ENCODE data around the gene KIAA1755. TPM values are rescaled to one million over a fixed set of nuclear protein-coding genes. Genes with fewer than 3 reads are reported as not detected.

Gene KIAA1755
- total RNA-seq, 4 donors from 2014 or later, result 0.17 to 0.88 (median 0.46) TPM; not detected in 1

- 88 to 93% methylated on average over 3 to 4 of the region's 4 CpGs for WGBS, 2 donors
- peak in 1 of 2 donors; percentile 23 for DNase-seq (ENCODE audit: low spot score in 2 of 2)
- H3K4me3 ChIP-seq (ENCODE audit: low read depth, poor library complexity, severe bottlenecking), result no peak overlapping the region
- TF ChIP-seq POLR2A (IDR thresholded peaks at IDR 0.05) (no peak), CTCF (IDR thresholded peaks at IDR 0.05) (no peak)
- intact Hi-C loops (cut with DNase I; ENCODE audit: low total_unique reads), result no loop called here
Measured at GRCh38 chr20:38193586-38194105, 66.9 kb downstream of the KIAA1755 start.

GRCh38 chr20:38192323-38192885, 68.1 kb downstream of the KIAA1755 start:
- TF ChIP-seq POLR2A (IDR thresholded peaks at IDR 0.05) (no peak), CTCF (IDR thresholded peaks at IDR 0.05) (no peak)

GRCh38 chr20:38191654-38192053, 68.9 kb downstream of the KIAA1755 start:
- H3K4me3 ChIP-seq (ENCODE audit: low read depth, poor library complexity, severe bottlenecking), result no peak overlapping the region
- DNase-seq (ENCODE audit: low spot score in 2 of 2), result peak in 1 of 2 donors; percentile 45
- TF ChIP-seq POLR2A (IDR thresholded peaks at IDR 0.05) (no peak), CTCF (IDR thresholded peaks at IDR 0.05) (no peak)
- WGBS, 2 donors, result 84 to 90% methylated on average over 5 of the region's 5 CpGs
- intact Hi-C loops (cut with DNase I; ENCODE audit: low total_unique reads), result no loop called here

More at GRCh38 chr20:38192323-38192885, 68.1 kb downstream of the KIAA1755 start:
- DNase-seq (ENCODE audit: low spot score in 2 of 2), result peak in 1 of 2 donors; percentile 67
- WGBS, 2 donors, result 86 to 89% methylated on average over 9 of the region's 9 CpGs
- intact Hi-C loops (cut with DNase I; ENCODE audit: low total_unique reads), result no loop called here
- H3K4me3 ChIP-seq (ENCODE audit: low read depth, poor library complexity, severe bottlenecking), result no peak overlapping the region

GRCh38 chr20:38190936-38191371, 69.6 kb downstream of the KIAA1755 start:
- TF ChIP-seq CTCF (IDR thresholded peaks at IDR 0.05) (no peak), POLR2A (IDR thresholded peaks at IDR 0.05) (no peak)
- intact Hi-C loops (cut with DNase I; ENCODE audit: low total_unique reads), result no loop called here
- DNase-seq (ENCODE audit: low spot score in 2 of 2), result peak in 1 of 2 donors; percentile 63
- 47 to 68% methylated on average over 3 of the region's 3 CpGs for WGBS, 2 donors
- H3K4me3 ChIP-seq (ENCODE audit: low read depth, poor library complexity, severe bottlenecking), result no peak overlapping the region

- H3K4me3 ChIP-seq (ENCODE audit: low read depth, poor library complexity, severe bottlenecking), result no peak overlapping the region
- 92 to 95% methylated on average over 6 of the region's 6 CpGs for WGBS, 2 donors
- TF ChIP-seq POLR2A (IDR thresholded peaks at IDR 0.05) (no peak), CTCF (IDR thresholded peaks at IDR 0.05) (no peak)
- intact Hi-C loops (cut with DNase I; ENCODE audit: low total_unique reads), result no loop called here
- DNase-seq (ENCODE audit: low spot score in 2 of 2), result no peak
Measured at GRCh38 chr20:38190166-38190565, 70.4 kb downstream of the KIAA1755 start.
